8988T (cell line): Measurements from ENCODE around the gene MBLAC2.

Source experiments
- DNase-seq: peaks from one replicate; pipeline ENCODE4 v3.0.0; 2011

The MBLAC2 gene

GRCh38 chr5:90446961-90447360 is 27.6 kb downstream of the MBLAC2 start:
- no peak for DNase-seq

GRCh38 chr5:90440644-90441043 is 33.9 kb downstream of the MBLAC2 start:
- no peak for DNase-seq

DNA sequence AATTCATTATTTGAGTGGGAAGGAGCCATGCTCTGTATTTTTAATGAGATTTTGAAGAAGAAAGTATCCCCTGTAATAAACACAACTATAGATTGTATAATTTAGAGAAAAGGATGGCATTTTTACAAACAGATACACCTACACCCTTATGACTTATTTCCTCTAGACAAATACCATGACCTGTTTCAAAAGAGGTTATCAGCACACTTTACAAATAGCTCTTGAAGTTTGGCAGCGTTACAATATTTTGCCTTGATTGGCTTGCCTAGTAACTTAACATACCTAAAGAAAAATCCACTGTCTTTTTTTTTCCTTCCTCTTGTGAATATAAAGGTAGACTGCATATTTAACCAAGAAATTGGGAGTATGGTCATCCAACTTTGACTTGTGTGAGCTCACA is 36.5 kb downstream of the MBLAC2 start:
- no peak for DNase-seq

- no peak for DNase-seq
Observed at GRCh38 chr5:90437663-90438062, 36.9 kb downstream of the MBLAC2 start.

GRCh38 chr5:90434116-90434714 is 40.4 kb downstream of the MBLAC2 start:
- DNase-seq = no peak

DNA sequence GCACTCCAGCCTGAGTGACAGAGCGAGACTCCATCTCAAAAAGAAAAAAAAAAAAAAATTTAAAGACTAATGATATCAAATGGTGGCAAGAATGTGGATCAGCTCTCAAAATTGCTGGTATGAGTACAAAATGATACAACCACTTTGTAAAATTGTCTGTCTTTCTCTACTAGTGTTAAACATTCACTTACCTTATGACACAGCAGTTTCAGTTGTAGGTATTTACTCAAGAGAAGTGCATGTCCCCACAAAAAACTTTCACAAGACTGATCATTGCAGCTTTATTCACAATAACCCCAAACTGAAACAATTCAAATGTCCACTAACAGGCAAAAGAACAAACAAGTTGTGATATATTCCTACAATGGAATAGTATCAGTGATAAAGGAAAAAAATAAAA is 50.3 kb downstream of the MBLAC2 start:
- DNase-seq = no peak

GRCh38 chr5:90421136-90421535 is 53.4 kb downstream of the MBLAC2 start:
- DNase-seq = no peak

DNA sequence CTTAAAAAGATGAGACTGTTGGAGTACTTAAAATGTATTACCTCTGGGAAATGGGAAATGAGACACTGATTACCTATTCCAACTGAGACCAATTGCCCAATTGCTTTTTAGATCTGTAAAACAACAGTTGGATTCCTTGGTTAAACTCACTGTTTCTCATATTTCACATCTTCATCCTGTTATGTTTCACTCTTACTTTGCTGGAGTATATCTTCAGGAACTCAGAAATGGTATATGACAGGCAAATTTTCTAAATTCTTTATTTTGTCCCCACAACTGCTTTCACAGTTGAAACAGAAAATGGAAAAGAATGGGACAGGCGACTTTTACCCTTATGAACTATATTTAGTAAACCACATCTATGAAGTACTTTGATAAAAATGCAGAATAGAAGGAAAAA is 56.4 kb downstream of the MBLAC2 start:
- DNase-seq = no peak

DNA sequence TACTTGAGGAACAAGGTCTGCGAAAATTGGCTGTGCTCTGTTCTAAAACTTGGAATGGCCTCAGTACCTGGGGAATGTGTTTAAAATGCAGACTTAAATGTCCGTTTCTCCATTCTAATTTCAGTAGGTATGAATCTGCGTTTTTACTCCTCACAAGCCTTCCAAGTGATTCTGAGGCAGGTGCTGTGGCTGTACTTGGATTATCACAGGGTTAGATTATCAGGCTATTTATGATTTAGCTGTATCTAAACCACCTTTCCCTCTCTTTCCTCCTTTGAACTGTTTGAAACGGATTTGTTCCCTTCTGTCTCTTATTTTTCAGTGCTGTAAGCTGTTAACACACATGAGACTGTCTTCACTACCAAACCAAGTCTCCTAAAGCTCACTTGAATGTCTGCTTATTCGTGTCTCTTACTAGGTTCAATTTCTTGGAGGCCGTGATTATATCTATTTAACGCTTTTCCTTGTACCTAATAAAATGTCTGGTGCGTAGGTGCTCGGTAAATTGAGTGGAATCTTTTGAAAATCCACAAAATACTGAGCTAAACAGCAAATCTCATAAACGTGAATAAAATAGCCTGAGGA is 64.3 kb downstream of the MBLAC2 start:
- DNase-seq = no peak

- peak; percentile 18 for DNase-seq
Observed at GRCh38 chr5:90409318-90410177, 65.0 kb downstream of the MBLAC2 start, which contains the start of gene CETN3. TSS of gene CETN3 (minus strand) at chr5:90409756. CDS start at chr5:90409661, 95 bp downstream.

- no peak for DNase-seq
Observed at GRCh38 chr5:90408571-90409317, 65.8 kb downstream of the MBLAC2 start.
